Thymus (tissue), 11 donors: Measurements from ENCODE around the gene CRYGS. TPM values are rescaled to one million over a fixed set of nuclear protein-coding genes. Genes with fewer than 3 reads are reported as not detected.

Source experiments
- DNase-seq, 9 donors: peaks; one replicate each; pipeline ENCODE4 v3.0.0-alpha.2; 2013; ENCODE audit warnings: low spot score in 9 of 9, low read depth in 6 of 9, missing footprints in 1 of 9
- H3K27ac ChIP-seq, 2 donors: one replicate each; pipeline ENCODE4 v1.5.1; 2013; ENCODE audit warnings: control low read depth in 1 of 2, low read depth in 1 of 2, low read length in 1 of 2, mild to moderate bottlenecking in 1 of 2, moderate library complexity in 1 of 2
- H3K27me3 ChIP-seq, 2 donors: one replicate each; pipeline ENCODE4 v1.5.1; 2013; ENCODE audit warnings: low read length in 1 of 2; ENCODE audit not compliant: control insufficient read depth in 2 of 2, insufficient read depth in 1 of 2
- H3K36me3 ChIP-seq, 2 donors: one replicate each; pipeline ENCODE4 v1.5.1; 2013; ENCODE audit warnings: low read length in 1 of 2, mild to moderate bottlenecking in 1 of 2, moderate library complexity in 1 of 2; ENCODE audit not compliant: control insufficient read depth in 2 of 2, insufficient read depth in 2 of 2
- H3K4me1 ChIP-seq, 2 donors: one replicate each; pipeline ENCODE4 v1.5.1; 2013; ENCODE audit warnings: low read length in 2 of 2; ENCODE audit not compliant: control insufficient read depth in 2 of 2, insufficient read depth in 2 of 2
- H3K4me3 ChIP-seq, 2 donors: one replicate each; pipeline ENCODE4 v1.5.1; 2013; ENCODE audit warnings: low read length in 2 of 2, control low read depth in 1 of 2, mild to moderate bottlenecking in 1 of 2
- H3K9me3 ChIP-seq, 2 donors: one replicate each; pipeline ENCODE4 v1.5.1; 2013; ENCODE audit warnings: low read length in 1 of 2, mild to moderate bottlenecking in 1 of 2; ENCODE audit not compliant: control insufficient read depth in 2 of 2, insufficient read depth in 1 of 2
- WGBS: extraction: QIAGEN DNeasy Blood & Tissue Kit; methylation state at CpG from one replicate; pipeline ENCODE4 v1.1.7; 2013; 5-methylcytosine and 5-hydroxymethylcytosine counted together
- polyA plus RNA-seq: library from polyadenylated mRNA; stranded (reverse); fragments of 200-250 nt; gene quantifications from one replicate; pipeline ENCODE4 v1.2.3, GENCODE V29; 2013
- total RNA-seq: library from RNA; stranded (reverse); fragments of 120-200 nt; gene quantifications from one replicate; pipeline ENCODE4 v1.2.4, GENCODE V29; 2013
- donor health status: healthy.

CRYGS gene
- total and polyA plus RNA-seq, 2 donors: 3.1 to 21.0 TPM

DNA sequence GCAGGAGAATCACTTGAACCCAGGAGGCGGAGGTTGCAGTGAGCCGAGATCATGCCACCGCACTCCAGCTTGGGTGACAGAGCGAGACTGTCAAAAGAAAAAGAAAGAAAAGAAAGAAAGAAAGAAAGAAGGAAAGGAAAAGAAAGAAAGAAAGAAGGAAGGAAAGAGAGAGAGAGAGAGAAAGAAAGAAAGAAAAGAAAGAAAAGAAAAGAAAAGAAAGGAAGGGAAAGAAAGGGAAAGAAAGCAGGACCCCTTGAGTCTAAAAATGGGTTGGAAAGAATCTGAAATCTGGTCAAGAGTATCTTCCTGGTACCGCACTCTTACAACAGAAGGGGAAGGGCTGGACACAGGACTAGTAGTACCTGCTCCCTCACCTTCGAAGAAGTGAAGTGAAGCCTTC lies 19.6 kb downstream of the CRYGS start:
- H3K4me3 ChIP-seq: no peak overlapping the region
- WGBS: 96% methylated on average over 6 of the region's 6 CpGs

DNA sequence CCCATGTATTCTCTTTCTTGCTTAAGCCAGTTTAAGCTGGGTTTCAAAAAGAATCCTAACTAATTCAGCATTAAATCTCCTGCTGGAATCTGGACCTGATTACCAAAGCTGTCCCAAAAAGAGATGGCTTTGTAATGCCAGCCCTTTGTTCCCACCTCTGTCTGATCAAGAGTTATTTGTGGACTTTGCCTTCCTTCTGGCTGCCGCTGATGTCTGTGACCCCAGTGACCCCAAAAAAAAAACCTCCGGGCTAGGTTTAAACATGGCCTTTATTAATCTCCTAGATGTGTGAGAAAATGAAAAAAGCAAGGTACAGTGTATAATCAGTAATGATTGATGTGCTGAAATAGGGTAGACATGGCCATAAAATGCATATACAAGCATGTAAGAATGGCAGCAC lies 20.7 kb downstream of the CRYGS start:
- Histone ChIP-seq H3K27ac (no peak overlapping the region), H3K4me1 (peaks cover 7 to 36% of the 10 kb centered on the region in 2 donors), H3K9me3 (peaks cover 0 to 5% of the 10 kb centered on the region in 2 donors), H3K27me3 (no peaks in the 10 kb centered on the region), H3K36me3 (no peaks in the 10 kb centered on the region), H3K4me3 (no peak overlapping the region)
- DNase-seq: no peak
- WGBS: 95% methylated on average over 2 of the region's 2 CpGs

More for the DNA sequence above, 19.6 kb downstream of the CRYGS start:
- DNase-seq: no peak
- H3K27ac ChIP-seq: no peak overlapping the region
- H3K4me1 ChIP-seq: peaks cover 7 to 37% of the 10 kb centered on the region in 2 donors
- peaks cover 0 to 5% of the 10 kb centered on the region in 2 donors for H3K9me3 ChIP-seq
- H3K27me3 ChIP-seq: no peaks in the 10 kb centered on the region
- no peaks in the 10 kb centered on the region for H3K36me3 ChIP-seq

DNA sequence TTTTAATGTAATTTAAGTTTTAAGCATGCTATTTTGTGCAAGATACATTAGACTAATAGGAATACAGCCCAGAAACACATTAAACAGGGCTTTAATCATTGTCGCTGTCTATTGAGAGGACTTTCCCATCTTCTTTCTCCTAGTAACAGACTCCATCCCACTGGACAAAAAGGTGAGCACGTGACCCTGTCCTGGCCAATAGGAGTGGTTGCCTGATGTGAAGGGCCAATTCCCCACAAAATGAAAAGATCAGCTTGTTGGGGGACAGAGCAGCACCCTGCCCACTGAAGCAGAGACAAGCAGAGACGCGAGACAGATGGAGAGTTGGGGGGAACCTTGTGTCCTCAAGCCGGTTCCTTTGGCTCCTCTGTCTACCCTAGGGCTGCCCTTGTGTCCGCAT lies 21.2 kb downstream of the CRYGS start:
- no peak for DNase-seq
- no peak overlapping the region for H3K27ac ChIP-seq
- H3K36me3 ChIP-seq: no peaks in the 10 kb centered on the region
- no peaks in the 10 kb centered on the region for H3K27me3 ChIP-seq
- peaks cover 11 to 40% of the 10 kb centered on the region in 2 donors for H3K4me1 ChIP-seq
- 99% methylated on average over 6 of the region's 6 CpGs for WGBS
- no peak overlapping the region for H3K4me3 ChIP-seq
- H3K9me3 ChIP-seq: peaks cover 0 to 2% of the 10 kb centered on the region in 2 donors

DNA sequence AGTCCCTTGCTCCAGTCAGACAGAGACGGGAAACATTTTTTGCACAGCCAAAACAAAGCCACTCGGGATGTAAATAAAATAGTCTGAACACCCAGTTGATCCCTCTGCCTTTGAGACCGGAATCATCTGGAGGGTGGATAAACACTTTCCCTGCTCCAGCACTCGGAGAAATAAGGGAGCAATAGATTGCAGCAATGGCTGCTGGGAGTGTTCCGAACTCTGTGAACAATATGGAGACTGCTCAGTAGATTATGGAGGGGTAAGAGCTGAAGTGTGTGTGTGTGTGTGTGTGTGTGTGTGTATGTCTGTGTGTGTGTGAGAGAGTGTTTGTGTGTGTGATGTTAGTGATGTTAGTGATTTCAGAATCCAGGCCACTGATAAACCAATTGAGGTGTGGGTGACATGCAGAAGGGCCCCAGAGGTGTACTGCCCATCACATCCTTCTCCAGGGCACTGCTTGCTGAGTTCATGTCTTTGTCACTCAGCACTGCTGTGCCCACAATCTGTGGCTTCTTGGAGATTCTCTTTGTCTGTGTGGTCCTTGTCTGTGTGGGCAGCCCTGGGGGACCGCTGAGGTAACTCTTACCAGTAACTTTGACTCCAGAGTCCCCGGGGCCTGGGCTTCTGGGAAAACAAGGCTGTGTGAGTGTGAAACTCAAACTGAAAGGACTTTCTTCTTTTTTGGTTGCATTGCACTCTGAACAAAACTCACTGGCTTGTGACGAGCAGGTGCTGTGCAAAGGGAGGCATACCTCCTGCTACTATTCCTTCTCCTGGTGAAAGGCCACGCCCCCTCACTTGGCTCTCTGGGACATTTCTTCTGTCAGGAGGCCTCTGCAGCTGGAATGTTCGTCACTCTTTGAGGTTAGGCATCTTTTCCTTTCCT lies 23.0 kb downstream of the CRYGS start:
- whole genome bisulfite sequencing: 76% methylated on average over 10 of the region's 10 CpGs
- H3K4me1 ChIP-seq: peaks cover 11 to 55% of the 10 kb centered on the region in 2 donors
- peak in 1 of 9 donors; percentile 29 for DNase-seq
- no peak overlapping the region for H3K4me3 ChIP-seq
- H3K9me3 ChIP-seq: peaks cover 1 to 5% of the 10 kb centered on the region in 2 donors
- no peaks in the 10 kb centered on the region for H3K27me3 ChIP-seq
- H3K36me3 ChIP-seq: no peaks in the 10 kb centered on the region
- H3K27ac ChIP-seq: peak overlapping the region in 1 of 2 donors; percentile 60

DNA sequence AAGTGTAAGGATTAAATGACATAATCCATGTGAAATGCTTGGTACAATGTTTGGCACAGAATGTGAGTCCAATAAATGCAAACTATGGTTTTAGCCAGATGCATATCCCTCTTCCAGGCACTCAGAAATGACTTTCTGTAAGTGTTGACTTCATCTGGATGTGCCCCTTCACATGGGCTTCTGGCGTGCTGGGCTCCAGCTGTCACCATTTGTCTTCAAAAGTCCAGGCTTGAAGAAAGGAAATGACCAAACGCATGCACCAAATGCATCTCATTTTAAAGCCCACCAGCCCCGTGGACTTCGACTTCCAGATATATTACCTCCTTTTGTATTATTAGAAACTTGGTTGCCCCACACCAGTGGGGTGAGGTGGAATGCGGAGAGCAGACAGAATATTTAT lies 23.7 kb downstream of the CRYGS start:
- Histone ChIP-seq H3K27ac (no peak overlapping the region), H3K4me3 (no peak overlapping the region), H3K36me3 (no peaks in the 10 kb centered on the region), H3K27me3 (no peaks in the 10 kb centered on the region), H3K4me1 (peaks cover 18 to 62% of the 10 kb centered on the region in 2 donors), H3K9me3 (peaks cover 1 to 5% of the 10 kb centered on the region in 2 donors)
- WGBS: 95% methylated on average over 5 of the region's 5 CpGs
- no peak for DNase-seq

DNA sequence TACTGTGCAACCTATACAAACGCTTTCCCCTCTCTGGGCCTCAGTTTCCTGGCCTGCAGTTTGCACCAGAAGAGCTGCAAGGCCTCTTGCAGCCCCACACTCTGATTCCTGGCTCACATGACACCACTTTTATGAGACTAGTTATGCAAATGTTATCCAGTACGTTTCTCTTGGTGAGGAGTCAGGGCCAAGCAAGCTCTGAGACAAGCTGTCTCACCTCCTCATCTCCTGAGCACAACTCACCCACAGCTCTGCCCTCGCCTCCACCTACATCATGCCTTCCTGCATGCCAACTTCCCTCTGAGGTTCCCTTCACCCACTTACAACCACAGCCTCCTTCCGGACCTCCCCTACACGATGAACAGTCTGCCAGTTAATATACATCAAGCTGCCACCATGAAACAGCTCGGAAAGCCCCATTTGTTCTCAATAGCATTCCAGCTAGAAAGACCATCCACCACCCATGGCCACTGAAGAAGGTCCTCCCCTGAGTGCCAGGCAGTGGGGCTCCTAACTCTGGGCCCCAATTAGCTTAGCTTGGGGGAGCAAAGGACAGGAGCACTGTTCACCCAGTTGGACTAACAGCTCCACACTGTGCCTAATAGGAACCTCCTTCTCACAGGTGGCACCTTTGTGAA lies 25.0 kb downstream of the CRYGS start:
- DNase-seq: peak; percentile 46 to 90 (median 68)
- no peak overlapping the region for H3K4me3 ChIP-seq
- peaks cover 1 to 5% of the 10 kb centered on the region in 2 donors for H3K9me3 ChIP-seq
- H3K27ac ChIP-seq: peak overlapping the region; percentile 74 to 90
- no peaks in the 10 kb centered on the region for H3K27me3 ChIP-seq
- H3K36me3 ChIP-seq: no peaks in the 10 kb centered on the region
- H3K4me1 ChIP-seq: peaks cover 28 to 75% of the 10 kb centered on the region in 2 donors
- 6% methylated on average over 6 of the region's 6 CpGs for WGBS

DNA sequence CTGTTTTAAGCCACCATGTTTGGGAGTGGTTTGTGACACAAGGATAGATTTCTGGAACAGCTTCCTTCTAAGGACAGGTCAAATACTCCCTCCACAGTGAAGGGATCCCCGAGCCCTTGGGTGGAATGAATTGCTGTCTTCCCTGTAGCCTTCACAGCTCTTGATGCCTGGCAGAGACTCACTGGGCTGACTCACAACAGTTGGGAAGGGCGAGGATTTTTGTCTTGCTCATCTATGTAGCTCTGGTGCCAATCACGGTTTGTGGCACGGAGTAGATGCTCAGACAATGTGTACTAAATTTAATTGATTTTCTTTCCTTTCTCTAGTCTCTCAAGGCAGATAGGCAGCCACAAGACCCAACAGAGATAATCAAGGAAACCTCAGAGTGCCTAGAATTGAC lies 27.0 kb downstream of the CRYGS start:
- Histone ChIP-seq H3K27ac (no peak overlapping the region), H3K4me1 (peaks cover 28 to 75% of the 10 kb centered on the region in 2 donors), H3K36me3 (no peaks in the 10 kb centered on the region), H3K27me3 (no peaks in the 10 kb centered on the region), H3K9me3 (peaks cover 1 to 5% of the 10 kb centered on the region in 2 donors), H3K4me3 (no peak overlapping the region)
- DNase-seq: no peak
- 96% methylated on average over 4 of the region's 4 CpGs for WGBS

DNA sequence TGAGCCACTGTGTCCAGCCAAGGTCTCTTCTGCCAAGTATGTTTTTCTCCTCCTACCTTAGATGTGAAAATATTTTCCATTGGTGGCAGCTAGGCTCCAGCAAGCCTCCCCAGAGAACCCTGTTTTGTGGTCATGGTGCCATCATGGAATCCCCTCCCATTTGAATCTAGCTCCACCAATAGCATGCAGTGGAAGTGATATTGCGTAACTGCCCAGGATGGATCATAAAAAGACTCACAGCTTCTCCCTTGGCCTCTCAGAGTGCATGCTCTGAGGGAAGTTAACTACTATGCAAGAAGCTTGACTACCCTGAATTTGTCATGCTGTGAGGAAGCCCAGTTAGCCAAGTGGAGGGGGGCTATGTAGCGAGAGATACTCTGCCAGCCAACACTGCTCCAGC lies 27.5 kb downstream of the CRYGS start:
- no peak overlapping the region for H3K4me3 ChIP-seq
- no peak for DNase-seq
- no peaks in the 10 kb centered on the region for H3K36me3 ChIP-seq
- WGBS: 98% methylated on average over 2 of the region's 2 CpGs
- no peaks in the 10 kb centered on the region for H3K27me3 ChIP-seq
- H3K4me1 ChIP-seq: peaks cover 28 to 72% of the 10 kb centered on the region in 2 donors
- H3K27ac ChIP-seq: no peak overlapping the region
- H3K9me3 ChIP-seq: peaks cover 1 to 5% of the 10 kb centered on the region in 2 donors

DNA sequence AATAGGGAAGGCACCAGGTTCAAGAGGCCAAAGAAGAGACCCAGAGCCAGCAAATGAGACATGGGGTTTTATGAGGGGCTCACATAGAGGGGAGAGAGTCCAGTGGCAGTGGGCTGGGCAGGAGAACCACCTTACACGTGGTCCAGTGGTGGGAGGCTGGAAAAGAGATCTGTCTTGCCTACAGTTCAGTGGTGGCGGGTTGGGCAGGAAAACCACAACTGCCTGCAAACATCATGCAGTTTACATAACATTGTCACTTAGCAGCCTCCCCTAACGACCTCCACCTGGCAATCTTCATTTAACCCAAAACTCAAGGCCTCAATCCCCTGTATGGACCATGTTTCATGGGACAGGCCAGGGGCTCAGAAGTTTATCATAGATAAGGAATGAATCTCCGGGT lies 29.1 kb downstream of the CRYGS start:
- Histone ChIP-seq H3K4me3 (no peak overlapping the region), H3K9me3 (peaks cover 1 to 5% of the 10 kb centered on the region in 2 donors), H3K27ac (peak overlapping the region; percentile 36 to 59), H3K27me3 (no peaks in the 10 kb centered on the region), H3K4me1 (peaks cover 25 to 62% of the 10 kb centered on the region in 2 donors), H3K36me3 (no peaks in the 10 kb centered on the region)
- DNase-seq: peak in 3 of 9 donors; percentile 21 to 73 (median 59)
- WGBS: 8% methylated on average over 4 of the region's 4 CpGs
